NCI-H1417 treated with DMSO at 0.1 percent for 48 hours (cell line): ENCODE data around the gene ZNF101.
A peak's percentile ranks its signal among the peaks of the same experiment; 100 is the strongest.

Source experiments
- DNase-seq: peaks from one replicate; lab custom pipeline; 2025; lab: John Stamatoyannopoulos, UW

ZNF101 gene

GRCh38 chr19:19668230-19669012 lies at the start of gene ZNF101:
Gene ZNF101 (plus strand): TSS chr19:19668839. CDS start chr19:19668964, 125 bp downstream.
- DNase-seq: peak; percentile 56

- no peak for DNase-seq
These were observed 49.3 kb upstream of the ZNF101 start for GRCh38 chr19:19619181-19619848.

GRCh38 chr19:19619849-19620210 lies 48.8 kb upstream of the ZNF101 start:
- no peak for DNase-seq

GRCh38 chr19:19623383-19623782 lies 45.3 kb upstream of the ZNF101 start:
- no peak for DNase-seq

- no peak for DNase-seq
These were observed 44.5 kb upstream of the ZNF101 start for GRCh38 chr19:19624032-19624570.

GRCh38 chr19:19626516-19627472 lies 41.8 kb upstream of the ZNF101 start:
- no peak for DNase-seq

GRCh38 chr19:19627621-19628500 lies 40.8 kb upstream of the ZNF101 start, which contains the start of gene LPAR2:
Gene LPAR2 (minus strand): TSS chr19:19628220. CDS start chr19:19627275, 945 bp downstream.
- DNase-seq: no peak

- no peak for DNase-seq
These were observed 40.0 kb upstream of the ZNF101 start for GRCh38 chr19:19628501-19629134.

GRCh38 chr19:19630062-19630414 lies 38.6 kb upstream of the ZNF101 start:
- no peak for DNase-seq

- no peak for DNase-seq
These were observed 38.2 kb upstream of the ZNF101 start for GRCh38 chr19:19630426-19630825.

- DNase-seq: no peak
These were observed 37.3 kb upstream of the ZNF101 start for GRCh38 chr19:19631346-19631745.

- no peak for DNase-seq
These were observed 36.0 kb upstream of the ZNF101 start for GRCh38 chr19:19632661-19633060.

GRCh38 chr19:19633711-19634515 lies 34.7 kb upstream of the ZNF101 start:
- no peak for DNase-seq

GRCh38 chr19:19634516-19635312 lies 33.9 kb upstream of the ZNF101 start:
- DNase-seq: no peak

- no peak for DNase-seq
These were observed 33.3 kb upstream of the ZNF101 start for GRCh38 chr19:19635313-19635702.

- no peak for DNase-seq
These were observed 32.0 kb upstream of the ZNF101 start for GRCh38 chr19:19636573-19637185.

- no peak for DNase-seq
These were observed 31.5 kb upstream of the ZNF101 start for GRCh38 chr19:19637186-19637522.

- DNase-seq: no peak
These were observed 31.0 kb upstream of the ZNF101 start for GRCh38 chr19:19637523-19638251.
